Mesendoderm (in vitro differentiated cells): ENCODE measurements around the gene IDS.

Experiments used
- DNase-seq: peaks from one replicate; pipeline ENCODE4 v3.0.0; 2013
- H2AK5ac ChIP-seq: 2 replicates; pipeline ENCODE4 v1.6.1; 2013; ENCODE audit warnings: low read length, inconsistent platforms
- H2BK120ac ChIP-seq: 2 replicates; pipeline ENCODE4 v1.6.1; 2013; ENCODE audit warnings: low read depth, mild to moderate bottlenecking, low read length, moderate library complexity, mixed read lengths
- H2BK15ac ChIP-seq: replicated peaks from 2 replicates; pipeline ENCODE4 v1.6.1; 2013; ENCODE audit warnings: low read depth, mild to moderate bottlenecking, moderate library complexity
- H2BK5ac ChIP-seq: 2 replicates; pipeline ENCODE4 v1.6.1; 2013; ENCODE audit warnings: low read length, inconsistent platforms
- H3K18ac ChIP-seq: 2 replicates; pipeline ENCODE4 v1.6.1; 2013; ENCODE audit warnings: mild to moderate bottlenecking, low read length, mixed read lengths
- H3K23ac ChIP-seq: one replicate; pipeline ENCODE4 v1.6.1; 2013; ENCODE audit warnings: low read length
- H3K27ac ChIP-seq: 2 replicates; pipeline ENCODE4 v1.5.1; 2013; ENCODE audit warnings: low read depth, mild to moderate bottlenecking, inconsistent platforms, low read length, moderate library complexity
- H3K27me3 ChIP-seq: 2 replicates; pipeline ENCODE4 v1.6.1; 2013; ENCODE audit warnings: low read length, control low read depth, mild to moderate bottlenecking, inconsistent platforms; ENCODE audit not compliant: insufficient read depth, poor library complexity
- H3K36me3 ChIP-seq: 2 replicates; pipeline ENCODE4 v1.6.1; 2013; ENCODE audit warnings: low read length, inconsistent platforms; ENCODE audit not compliant: control insufficient read depth, insufficient read depth
- H3K4ac ChIP-seq: one replicate; pipeline ENCODE4 v1.6.1; 2013; ENCODE audit warnings: low read depth, mild to moderate bottlenecking, low read length, moderate library complexity
- H3K4me1 ChIP-seq: 2 replicates; pipeline ENCODE4 v1.6.1; 2013; ENCODE audit warnings: low read depth, low read length, inconsistent platforms; ENCODE audit not compliant: control insufficient read depth
- H3K4me2 ChIP-seq: 2 replicates; pipeline ENCODE4 v1.6.1; 2013; ENCODE audit warnings: low read length
- H3K4me3 ChIP-seq: 2 replicates; pipeline ENCODE4 v1.5.1; 2013; ENCODE audit warnings: mild to moderate bottlenecking, low read length
- H3K56ac ChIP-seq: one replicate; pipeline ENCODE4 v1.6.1; 2013; ENCODE audit warnings: low read length
- H3K79me1 ChIP-seq: 2 replicates; pipeline ENCODE4 v1.6.1; 2013; ENCODE audit warnings: low read length, inconsistent platforms
- H3K79me2 ChIP-seq: 2 replicates; pipeline ENCODE4 v1.6.1; 2013; ENCODE audit warnings: mild to moderate bottlenecking, low read length; ENCODE audit not compliant: control insufficient read depth, insufficient read depth
- H3K9ac ChIP-seq: 2 replicates; pipeline ENCODE4 v1.6.1; 2013; ENCODE audit warnings: low read length, inconsistent platforms
- H4K5ac ChIP-seq: one replicate; pipeline ENCODE4 v1.6.1; 2013; ENCODE audit warnings: low read length
- H4K8ac ChIP-seq: one replicate; pipeline ENCODE4 v1.6.1; 2013; ENCODE audit warnings: low read depth, mild to moderate bottlenecking, control low read depth, low read length, moderate library complexity
- WGBS: extraction: QIAGEN DNeasy Blood & Tissue Kit; methylation state at CpG from one replicate; pipeline ENCODE4 v1.1.7; 2013; ENCODE audit warnings: low lambda C conversion rate, missing lambda C conversion rate; ENCODE audit not compliant: insufficient coverage; ENCODE audit errors: extremely low coverage; 5-methylcytosine and 5-hydroxymethylcytosine counted together

IDS gene

DNA sequence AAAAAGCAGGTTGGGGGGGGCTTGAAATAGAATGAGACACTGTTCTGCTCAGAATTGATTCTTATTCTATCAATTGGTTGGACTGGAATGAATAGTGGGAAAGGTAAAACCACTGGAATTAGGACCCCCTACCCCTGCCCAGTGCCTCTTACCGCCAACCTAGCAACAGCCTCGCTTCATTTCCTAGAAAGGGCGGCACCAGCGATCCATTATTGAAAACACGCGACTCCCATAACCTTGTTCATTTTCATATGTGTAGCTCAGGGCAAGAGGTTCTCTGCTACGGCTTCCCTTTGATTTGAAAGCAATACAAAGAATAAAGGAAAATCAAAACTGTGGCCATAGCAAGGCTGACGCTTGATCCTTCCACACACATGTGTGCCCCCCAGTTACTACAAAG lies 33.7 kb downstream of the IDS start:
- Histone ChIP-seq H3K4me2 (no peak overlapping the region), H3K4me3 (no peak overlapping the region), H3K79me1 (no peaks in the 10 kb centered on the region), H3K36me3 (no peaks in the 10 kb centered on the region), H4K8ac (no peak overlapping the region), H3K4ac (no peak overlapping the region), H3K27ac (no peak overlapping the region), H3K27me3 (no peaks in the 10 kb centered on the region), H3K9ac (no peak overlapping the region), H2BK120ac (no peak overlapping the region), H3K23ac (no peak overlapping the region), H2AK5ac (no peak overlapping the region), H3K4me1 (no peaks in the 10 kb centered on the region), H2BK15ac (no peak overlapping the region), H3K79me2 (no peaks in the 10 kb centered on the region), H2BK5ac (no peak overlapping the region), H3K56ac (no peak overlapping the region), H4K5ac (no peak overlapping the region), H3K18ac (no peak overlapping the region)
- no peak for DNase-seq
- WGBS, result no CpG with 5 or more reads among the region's 8 CpGs

GRCh38 chrX:149470955-149471354 lies 34.2 kb downstream of the IDS start:
- Histone ChIP-seq H3K4me2 (no peak overlapping the region), H3K79me1 (no peaks in the 10 kb centered on the region), H3K9ac (no peak overlapping the region), H3K18ac (no peak overlapping the region), H2BK15ac (no peak overlapping the region), H2BK5ac (no peak overlapping the region), H3K36me3 (no peaks in the 10 kb centered on the region), H3K27ac (no peak overlapping the region), H3K27me3 (no peaks in the 10 kb centered on the region), H4K8ac (no peak overlapping the region), H4K5ac (no peak overlapping the region), H3K79me2 (no peaks in the 10 kb centered on the region), H3K4me1 (no peaks in the 10 kb centered on the region), H2AK5ac (no peak overlapping the region), H2BK120ac (no peak overlapping the region), H3K4ac (no peak overlapping the region), H3K56ac (no peak overlapping the region), H3K23ac (no peak overlapping the region), H3K4me3 (no peak overlapping the region)
- DNase-seq, result peak; percentile 75
- no CpG with 5 or more reads among the region's 23 CpGs for WGBS

GRCh38 chrX:149469406-149469805 lies 35.7 kb downstream of the IDS start:
- WGBS, result no CpG with 5 or more reads among the region's 5 CpGs
- H3K4ac ChIP-seq, result no peak overlapping the region

GRCh38 chrX:149467920-149468319 lies 37.2 kb downstream of the IDS start:
- Histone ChIP-seq H2BK120ac (no peak overlapping the region), H3K79me2 (no peaks in the 10 kb centered on the region), H2BK15ac (no peak overlapping the region), H3K18ac (no peak overlapping the region), H3K36me3 (no peaks in the 10 kb centered on the region), H4K8ac (no peak overlapping the region), H2BK5ac (no peak overlapping the region), H3K9ac (no peak overlapping the region), H3K79me1 (no peaks in the 10 kb centered on the region), H3K4me2 (no peak overlapping the region), H4K5ac (no peak overlapping the region), H3K27ac (no peak overlapping the region), H3K27me3 (no peaks in the 10 kb centered on the region), H3K4ac (no peak overlapping the region), H3K56ac (no peak overlapping the region), H2AK5ac (no peak overlapping the region), H3K4me3 (no peak overlapping the region), H3K23ac (no peak overlapping the region), H3K4me1 (no peaks in the 10 kb centered on the region)
- WGBS, result no CpG with 5 or more reads among the region's 5 CpGs
- no peak for DNase-seq

More at GRCh38 chrX:149469406-149469805, 35.7 kb downstream of the IDS start:
- H3K27me3 ChIP-seq, result no peaks in the 10 kb centered on the region
- no peak overlapping the region for H3K4me2 ChIP-seq
- no peaks in the 10 kb centered on the region for H3K79me2 ChIP-seq
- H3K4me1 ChIP-seq, result no peaks in the 10 kb centered on the region
- no peak overlapping the region for H3K9ac ChIP-seq
- no peak overlapping the region for H3K18ac ChIP-seq
- H3K23ac ChIP-seq, result no peak overlapping the region
- H2BK15ac ChIP-seq, result no peak overlapping the region
- no peak overlapping the region for H3K4me3 ChIP-seq
- DNase-seq, result no peak
- H3K56ac ChIP-seq, result no peak overlapping the region
- H2AK5ac ChIP-seq, result no peak overlapping the region
- H2BK5ac ChIP-seq, result no peak overlapping the region
- no peaks in the 10 kb centered on the region for H3K79me1 ChIP-seq
- no peak overlapping the region for H4K5ac ChIP-seq
- no peaks in the 10 kb centered on the region for H3K36me3 ChIP-seq
- no peak overlapping the region for H4K8ac ChIP-seq
- H2BK120ac ChIP-seq, result no peak overlapping the region
- H3K27ac ChIP-seq, result no peak overlapping the region

- Histone ChIP-seq H3K79me2 (no peaks in the 10 kb centered on the region), H3K36me3 (no peaks in the 10 kb centered on the region), H3K56ac (no peak overlapping the region)
Observed at GRCh38 chrX:149467461-149467860, 37.6 kb downstream of the IDS start.

GRCh38 chrX:149462849-149463248 lies 42.3 kb downstream of the IDS start:
- no peak overlapping the region for H2AK5ac ChIP-seq
- no peak overlapping the region for H2BK5ac ChIP-seq
- H3K56ac ChIP-seq, result no peak overlapping the region
- no peaks in the 10 kb centered on the region for H3K79me1 ChIP-seq
- H3K27me3 ChIP-seq, result no peaks in the 10 kb centered on the region
- H4K5ac ChIP-seq, result no peak overlapping the region
- H3K9ac ChIP-seq, result no peak overlapping the region
- H2BK15ac ChIP-seq, result no peak overlapping the region
- no peaks in the 10 kb centered on the region for H3K4me1 ChIP-seq
- DNase-seq, result no peak
- no peak overlapping the region for H3K4me2 ChIP-seq
- no peak overlapping the region for H4K8ac ChIP-seq
- H3K4me3 ChIP-seq, result no peak overlapping the region
- no peak overlapping the region for H3K18ac ChIP-seq
- H3K4ac ChIP-seq, result no peak overlapping the region
- no peaks in the 10 kb centered on the region for H3K36me3 ChIP-seq
- no peak overlapping the region for H3K27ac ChIP-seq
- no peak overlapping the region for H2BK120ac ChIP-seq
- no CpG with 5 or more reads among the region's 1 CpG for WGBS
- no peak overlapping the region for H3K23ac ChIP-seq
- H3K79me2 ChIP-seq, result no peaks in the 10 kb centered on the region

More at GRCh38 chrX:149467461-149467860, 37.6 kb downstream of the IDS start:
- no peak overlapping the region for H3K4me2 ChIP-seq
- no peak overlapping the region for H4K5ac ChIP-seq
- no CpG with 5 or more reads among the region's 3 CpGs for WGBS
- H3K79me1 ChIP-seq, result no peaks in the 10 kb centered on the region
- no peak overlapping the region for H2BK15ac ChIP-seq
- no peak overlapping the region for H3K4me3 ChIP-seq
- no peaks in the 10 kb centered on the region for H3K27me3 ChIP-seq
- no peak overlapping the region for H2AK5ac ChIP-seq
- H3K4me1 ChIP-seq, result no peaks in the 10 kb centered on the region
- DNase-seq, result no peak
- no peak overlapping the region for H2BK5ac ChIP-seq
- no peak overlapping the region for H3K4ac ChIP-seq
- H2BK120ac ChIP-seq, result no peak overlapping the region
- H3K23ac ChIP-seq, result no peak overlapping the region
- H3K18ac ChIP-seq, result no peak overlapping the region
- no peak overlapping the region for H3K9ac ChIP-seq
- H4K8ac ChIP-seq, result no peak overlapping the region
- no peak overlapping the region for H3K27ac ChIP-seq
